GM19372 (cell line): ENCODE measurements around the gene CPNE4.

ENCODE experiments used
- ATAC-seq: cut with Tn5 transposase; IDR thresholded peaks from one replicate; pipeline ENCODE4 v1.9.1; 2021; ENCODE audit warnings: mild to moderate bottlenecking, low read depth, moderate library complexity; ENCODE audit not compliant: unreplicated experiment

Gene CPNE4

DNA sequence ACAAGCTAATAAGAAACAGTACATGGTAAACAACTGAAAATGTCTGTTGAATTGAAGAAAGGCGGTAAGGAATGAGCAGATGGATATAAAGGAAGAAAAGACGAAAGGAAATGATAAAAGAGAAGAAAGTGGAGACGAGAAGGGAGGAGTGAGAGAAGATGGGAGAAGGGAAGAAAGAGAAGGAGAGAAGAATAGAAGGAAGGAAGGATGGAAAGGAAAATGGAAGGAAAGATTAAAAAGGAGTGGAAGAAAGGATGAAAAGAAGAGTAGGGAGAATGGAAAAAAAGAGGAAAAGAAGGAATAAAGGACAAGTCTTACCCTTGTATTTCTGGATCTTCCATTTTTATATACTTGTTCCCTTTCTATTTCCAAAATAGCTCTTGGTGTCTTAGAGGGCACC, 17.7 kb downstream of the CPNE4 start:
- no peak for ATAC-seq

DNA sequence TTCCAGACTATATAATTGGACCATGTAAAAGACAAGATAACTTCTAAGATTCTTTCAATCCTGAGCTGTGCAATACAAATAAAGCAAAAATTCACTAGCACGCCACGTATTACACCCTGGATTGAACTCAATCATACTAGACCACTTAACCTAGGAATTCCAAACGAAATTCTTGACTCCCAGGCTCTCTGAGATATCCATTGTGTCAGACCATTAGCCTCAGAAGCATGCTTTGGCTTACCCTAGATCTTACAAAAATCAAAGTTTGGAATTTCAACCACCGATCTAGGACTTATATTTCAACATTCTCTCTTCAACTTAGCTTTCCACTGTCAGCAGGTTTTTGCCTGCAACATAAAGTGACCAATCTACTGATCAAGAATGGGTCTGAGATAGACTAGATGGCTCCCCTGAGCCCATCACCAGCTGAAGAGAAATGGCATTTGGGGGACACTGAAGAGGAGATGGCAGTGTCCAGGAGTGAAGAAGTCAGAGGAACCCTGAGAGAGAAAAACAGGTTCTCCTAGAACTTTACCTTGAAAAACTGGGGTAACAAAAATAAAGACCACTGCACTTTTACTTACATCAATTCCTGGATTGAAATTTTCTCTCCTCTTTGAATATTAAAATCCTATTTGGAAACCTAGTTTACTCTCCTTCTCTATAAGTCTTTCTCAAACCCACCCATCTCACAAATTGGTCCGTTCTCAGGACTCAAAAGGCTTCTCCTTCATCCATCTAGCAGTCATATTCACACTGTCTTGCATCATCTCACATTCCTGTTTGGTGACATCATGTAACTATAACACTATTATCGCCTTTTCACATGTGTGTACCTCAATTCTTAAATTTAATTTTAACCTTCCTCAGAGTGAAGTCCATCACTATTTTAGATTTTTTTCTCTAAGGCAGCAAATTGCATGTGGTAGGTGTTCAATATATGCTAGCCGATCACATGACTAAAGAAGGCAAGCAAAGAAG, 18.5 kb downstream of the CPNE4 start:
- no peak for ATAC-seq

DNA sequence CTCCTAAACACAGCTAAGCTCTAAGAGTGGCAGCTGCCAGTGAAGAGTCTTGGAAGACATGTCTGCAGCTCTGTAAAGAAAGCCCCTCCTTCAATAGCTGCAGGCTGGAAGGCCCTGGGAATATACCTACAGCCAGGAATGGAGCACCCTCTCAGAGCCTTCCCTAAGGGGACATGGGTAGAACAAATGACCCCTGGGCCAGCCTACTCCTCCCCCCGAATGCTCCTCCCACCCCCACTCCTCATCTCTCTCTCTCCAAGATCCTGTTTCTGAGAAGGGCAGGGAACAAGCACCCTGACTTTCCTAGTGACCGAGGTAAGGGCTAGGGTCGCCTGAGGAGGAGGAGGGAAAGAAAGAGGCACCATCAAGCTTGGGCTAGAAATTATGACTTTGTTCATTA, 20.7 kb downstream of the CPNE4 start:
- no peak for ATAC-seq

DNA sequence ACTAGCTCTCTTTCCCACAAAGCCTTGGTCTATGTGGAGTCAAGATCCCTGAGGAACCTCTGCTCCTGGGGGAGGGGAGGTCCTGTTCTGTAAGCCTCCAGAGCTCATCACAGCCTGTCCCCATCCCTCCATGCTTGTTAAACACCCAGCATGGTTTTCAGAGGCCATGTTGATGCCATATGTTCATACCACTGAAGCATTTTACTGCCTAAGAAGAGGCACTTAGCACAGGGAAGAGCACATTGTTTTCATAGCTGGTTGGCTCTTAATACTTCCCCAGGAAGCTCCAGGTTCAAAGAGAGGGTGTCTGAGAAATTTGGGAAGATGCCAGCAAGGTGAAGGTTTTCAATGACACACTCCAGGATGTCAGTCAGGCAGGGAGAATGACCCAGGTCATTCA, 25.6 kb downstream of the CPNE4 start:
- no peak for ATAC-seq

DNA sequence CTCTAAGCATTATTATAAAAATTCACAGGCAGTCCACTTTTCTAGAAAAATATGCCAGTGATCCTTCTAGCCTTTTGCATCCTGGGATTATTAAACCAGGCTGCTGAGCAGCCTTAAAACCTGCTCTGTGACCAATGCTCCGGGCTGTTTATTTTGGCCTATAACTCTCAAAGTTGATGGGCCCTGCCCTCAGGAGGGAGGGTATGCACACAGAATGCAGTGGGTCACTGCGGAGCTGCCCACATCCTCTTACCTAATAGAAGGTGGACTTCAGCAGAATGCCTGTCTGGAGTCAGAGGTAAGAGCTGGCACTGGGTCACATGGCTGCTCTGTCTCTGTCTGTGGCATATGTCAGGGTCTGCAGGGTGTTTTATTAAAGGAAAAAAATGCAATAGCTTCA, 26.0 kb downstream of the CPNE4 start:
- no peak for ATAC-seq

DNA sequence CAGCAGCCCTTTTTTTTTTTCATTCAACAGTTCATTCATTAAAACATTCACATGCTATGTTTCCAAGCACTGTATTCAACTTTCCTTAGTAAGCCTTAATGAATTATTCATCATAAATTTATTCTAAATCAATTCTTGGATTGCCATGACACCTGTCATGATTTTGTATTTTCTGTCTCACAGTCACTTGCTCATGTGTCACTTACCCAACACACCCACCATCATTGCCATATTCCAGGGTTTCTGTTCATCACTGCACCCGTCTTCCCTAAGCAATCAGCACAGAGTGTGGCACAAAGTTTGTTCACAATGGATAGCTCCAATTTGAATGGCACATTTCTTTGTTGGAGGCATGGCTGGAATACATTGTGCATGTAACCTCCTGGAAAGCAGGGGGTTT, 27.2 kb downstream of the CPNE4 start:
- ATAC-seq: no peak

DNA sequence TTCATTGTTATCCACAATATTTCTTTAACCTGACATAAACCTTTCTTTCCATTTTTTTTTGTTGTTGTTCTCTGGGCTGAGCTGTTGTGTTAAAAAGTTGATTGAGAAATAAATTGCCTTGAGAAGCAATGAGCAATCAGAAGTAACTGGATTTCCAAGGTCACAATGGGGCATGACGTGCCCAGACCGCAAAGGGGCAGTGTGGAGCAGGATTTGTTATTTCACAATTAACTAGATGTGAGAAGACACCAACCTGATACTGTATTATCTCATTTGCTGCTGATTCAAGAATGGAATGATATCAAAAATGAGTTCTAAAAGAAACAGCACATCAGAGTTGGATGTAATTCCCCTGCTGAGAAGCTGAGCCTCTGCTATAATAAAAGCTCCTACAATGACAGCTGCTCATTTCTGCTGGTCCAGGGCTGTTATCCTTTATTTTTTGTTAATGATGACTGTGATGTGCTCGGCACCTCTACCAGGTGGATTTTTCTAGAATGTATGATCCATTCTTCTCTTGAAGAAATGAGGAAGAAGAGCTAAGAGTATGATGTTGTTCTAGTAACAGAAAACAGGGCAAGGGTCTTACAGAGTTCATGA, 28.1 kb downstream of the CPNE4 start:
- no peak for ATAC-seq

DNA sequence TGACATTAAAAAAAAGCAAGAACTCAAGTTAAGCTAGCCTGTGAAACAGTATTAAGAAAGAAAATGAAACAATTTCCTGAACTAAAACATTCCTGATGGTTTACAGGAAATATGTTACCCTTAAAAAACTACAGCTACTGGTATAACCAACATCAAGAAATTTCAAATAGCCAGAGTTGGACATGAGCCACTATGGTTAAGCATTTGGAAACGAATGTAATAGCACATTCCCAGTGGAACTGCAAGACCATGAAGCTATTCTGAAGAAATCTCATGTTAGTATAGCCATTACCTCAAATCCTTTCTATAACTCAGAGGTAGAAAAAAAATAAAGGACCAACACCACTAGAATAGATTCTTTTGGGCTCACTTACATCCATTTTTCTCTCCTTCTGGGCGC, 30.2 kb downstream of the CPNE4 start:
- ATAC-seq: no peak

DNA sequence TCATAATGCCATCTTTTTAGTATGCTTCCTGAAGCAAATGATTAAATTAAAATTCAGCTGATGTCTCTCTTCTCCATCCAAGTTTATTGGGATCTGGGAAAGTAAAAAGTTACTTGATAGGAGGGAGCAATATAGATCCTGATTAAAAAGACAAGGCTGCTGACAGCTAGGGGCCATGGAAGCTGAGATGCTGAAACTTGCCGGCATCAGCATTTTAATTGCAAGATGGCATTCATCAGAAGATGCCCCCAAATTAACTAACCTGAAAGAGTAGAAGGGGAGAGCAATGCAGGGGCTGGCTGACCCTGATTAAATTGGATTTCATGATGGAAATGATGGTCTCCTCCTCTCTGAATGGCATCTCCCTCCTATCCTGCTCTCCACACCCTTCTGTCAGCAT, 31.1 kb downstream of the CPNE4 start:
- no peak for ATAC-seq

DNA sequence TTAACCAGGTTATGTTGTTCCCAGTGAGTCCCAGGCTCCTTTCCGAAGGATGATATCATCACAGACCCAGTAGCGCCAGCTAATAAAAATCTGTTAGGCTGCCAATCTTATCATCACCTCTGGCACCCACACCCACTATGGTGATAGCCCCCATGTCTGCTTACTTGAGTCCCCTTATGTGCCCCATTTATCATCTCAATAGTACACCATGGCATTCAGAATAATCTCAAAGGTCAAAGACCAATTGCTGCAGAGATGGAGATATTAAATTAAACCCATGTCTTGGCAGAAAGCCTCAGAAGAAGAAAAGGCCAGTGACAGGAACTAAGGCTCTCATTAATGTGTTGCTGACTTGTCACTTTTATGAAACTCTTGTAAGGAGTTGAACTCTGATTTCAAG, 32.8 kb downstream of the CPNE4 start:
- no peak for ATAC-seq

DNA sequence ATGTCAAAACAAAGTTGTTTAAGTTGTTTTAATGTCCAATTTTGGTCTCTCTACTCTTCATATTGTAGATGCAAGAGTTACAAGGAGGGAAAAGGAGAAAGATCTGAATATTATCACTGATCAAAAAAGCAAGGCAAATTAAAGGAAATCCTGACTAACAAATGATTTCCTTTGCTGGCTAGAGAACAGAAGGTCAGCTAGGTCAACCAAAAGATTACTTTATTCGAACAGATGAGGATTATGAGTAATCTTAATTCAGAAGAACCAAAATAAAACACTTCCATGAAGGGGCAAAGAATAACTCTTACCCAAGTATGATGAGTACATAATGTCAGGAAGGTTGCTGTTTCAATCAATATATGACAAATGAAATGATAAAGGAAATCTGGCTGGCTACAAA, 33.8 kb downstream of the CPNE4 start:
- ATAC-seq: no peak

DNA sequence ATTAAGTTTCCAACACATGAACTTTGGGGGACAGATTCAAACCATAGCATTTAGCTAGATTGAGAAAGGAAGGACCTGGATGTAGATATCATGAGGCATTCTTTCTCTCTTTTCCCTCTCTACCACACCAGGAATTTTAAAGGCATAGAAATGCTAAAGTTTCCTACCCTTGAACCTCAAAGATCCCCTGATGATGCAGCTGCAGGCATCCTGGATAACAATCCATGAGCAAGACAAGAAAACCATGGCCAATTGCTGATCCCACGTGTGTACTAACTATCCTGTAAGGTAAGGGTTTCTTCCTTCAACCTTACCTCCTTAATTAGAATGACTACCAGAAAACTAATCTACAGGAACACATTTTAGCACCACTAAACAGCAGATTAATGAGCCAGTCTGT, 36.8 kb downstream of the CPNE4 start:
- ATAC-seq: no peak

DNA sequence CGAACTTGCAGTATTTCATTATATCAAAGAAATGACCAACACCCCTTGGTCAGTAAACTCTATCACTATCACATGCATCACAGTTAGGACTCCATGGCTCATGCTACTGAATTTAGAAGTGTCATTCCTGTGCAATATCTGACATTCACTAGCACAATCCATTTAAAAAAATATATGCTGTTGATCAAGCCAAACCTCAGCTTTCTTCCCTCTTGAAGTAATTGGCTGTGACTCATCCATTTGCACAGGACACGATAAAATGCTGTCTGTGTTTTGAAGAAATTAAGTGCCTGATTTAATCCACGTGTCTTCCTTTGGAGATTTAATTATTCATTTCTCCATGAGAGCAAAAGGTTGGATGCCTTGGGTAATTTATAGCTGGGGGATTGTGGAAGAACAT, 38.9 kb downstream of the CPNE4 start:
- ATAC-seq: no peak

DNA sequence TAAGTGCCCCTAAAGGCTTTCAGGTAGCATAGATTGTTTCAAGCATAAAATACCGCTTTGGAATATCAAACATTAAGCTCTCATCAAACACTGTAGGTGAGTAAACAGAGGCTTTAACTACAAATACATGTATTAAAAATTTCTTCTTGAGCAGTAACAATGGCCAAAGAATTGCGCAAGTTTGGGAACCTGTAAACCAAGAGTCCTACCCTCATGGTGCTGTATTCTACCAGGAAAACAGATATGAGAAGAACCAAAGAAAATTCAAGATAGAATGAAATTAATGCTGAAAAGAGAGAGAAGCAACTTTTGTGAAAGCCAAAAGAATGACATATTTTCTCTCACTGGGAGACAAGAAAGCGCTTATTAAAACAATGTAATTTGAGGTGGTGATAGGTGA, 45.5 kb downstream of the CPNE4 start:
- no peak for ATAC-seq

DNA sequence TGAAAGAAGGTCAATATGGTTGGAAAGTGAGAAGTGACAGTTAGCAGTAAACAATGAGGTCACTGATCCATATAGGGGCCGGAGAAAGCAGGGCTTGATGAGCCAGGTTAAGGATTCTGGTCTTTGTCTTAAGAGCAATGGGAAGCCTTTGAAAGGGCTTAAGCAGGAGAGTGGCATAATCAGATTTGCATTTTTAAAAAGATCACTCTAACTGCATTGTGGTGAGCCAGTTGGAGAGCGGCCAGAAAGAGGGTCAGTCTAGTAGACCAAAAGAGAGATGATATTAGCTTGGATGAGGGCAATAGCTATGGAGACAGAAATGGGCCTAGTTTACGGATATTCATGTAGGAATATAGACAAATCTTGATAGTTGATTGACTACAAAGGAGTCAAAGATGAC, 46.6 kb downstream of the CPNE4 start:
- ATAC-seq: no peak

DNA sequence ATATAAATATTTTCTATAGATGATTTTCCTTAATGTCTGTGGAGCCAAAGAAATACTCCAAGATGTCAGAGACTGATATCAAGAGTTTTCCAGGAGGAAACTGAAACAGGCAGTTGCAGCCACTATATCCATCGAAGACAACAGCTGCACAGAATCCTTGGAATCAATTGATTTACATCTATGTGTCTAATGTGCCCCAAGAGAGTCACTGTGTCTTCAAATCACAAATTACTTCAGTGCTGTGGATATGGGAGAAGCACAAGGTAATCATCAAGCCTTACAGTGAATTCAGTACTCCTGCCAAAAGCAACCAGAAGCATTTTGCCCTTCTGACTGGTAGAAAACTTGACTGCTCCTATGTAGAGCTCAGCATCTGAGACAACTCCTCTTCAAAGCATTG, 51.1 kb downstream of the CPNE4 start:
- no peak for ATAC-seq

DNA sequence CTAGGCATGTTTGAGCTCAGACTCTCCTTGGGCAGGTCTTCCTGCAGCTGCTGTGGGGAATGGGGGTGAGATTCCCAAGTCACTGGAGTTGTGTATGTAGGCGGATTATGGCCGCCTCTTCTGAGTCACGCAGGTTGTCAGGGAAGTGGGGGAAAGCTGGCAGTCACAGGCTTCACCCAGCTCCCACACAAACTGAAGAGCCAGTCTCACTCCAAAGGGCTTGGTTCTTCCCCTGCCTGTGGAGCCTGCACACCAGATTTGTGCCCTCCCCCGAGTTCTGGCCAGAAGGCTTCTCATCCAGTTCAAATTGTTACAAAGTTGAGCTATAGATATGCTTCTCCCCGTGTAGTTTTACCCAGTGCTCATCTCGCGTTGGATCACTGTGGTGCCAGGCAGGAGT, 53.5 kb downstream of the CPNE4 start:
- no peak for ATAC-seq

DNA sequence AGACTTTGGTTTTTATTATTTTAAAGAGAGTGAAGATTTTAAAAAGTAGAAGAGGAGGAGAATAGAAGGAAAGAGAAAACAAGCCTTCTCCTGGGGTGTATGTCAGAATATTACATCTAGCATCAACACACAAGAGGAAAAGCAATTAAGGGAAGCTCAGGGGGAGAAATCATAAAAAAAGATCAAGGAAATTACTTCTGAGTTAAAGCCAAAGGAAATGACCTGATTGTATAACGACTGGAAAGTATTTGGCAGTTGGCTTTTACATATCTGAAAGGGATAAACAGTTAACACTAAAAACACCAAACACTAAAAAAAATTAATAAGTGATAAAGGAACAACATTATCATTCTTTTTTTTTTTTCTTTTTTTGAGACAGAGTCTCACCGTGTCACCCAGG, 58.4 kb downstream of the CPNE4 start:
- no peak for ATAC-seq

DNA sequence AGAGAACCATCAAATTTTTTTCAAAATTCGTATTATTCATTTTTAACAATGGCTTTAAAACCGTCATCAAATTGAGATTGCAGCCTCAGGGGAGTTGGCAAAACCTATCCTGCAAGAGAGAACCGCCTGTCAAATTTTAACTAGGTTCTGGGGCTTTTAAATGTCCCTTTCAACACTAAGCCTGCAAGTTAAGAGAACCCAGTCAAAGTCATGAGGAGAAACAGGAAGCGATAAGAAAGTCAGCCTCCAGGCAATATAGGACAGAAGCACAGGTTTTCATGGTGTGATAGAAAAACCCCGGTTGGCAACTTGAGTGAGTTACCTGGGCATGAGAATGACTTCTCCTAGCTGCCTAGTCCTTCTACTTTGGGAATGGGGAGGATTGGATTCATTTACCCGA, 59.8 kb downstream of the CPNE4 start:
- ATAC-seq: no peak

DNA sequence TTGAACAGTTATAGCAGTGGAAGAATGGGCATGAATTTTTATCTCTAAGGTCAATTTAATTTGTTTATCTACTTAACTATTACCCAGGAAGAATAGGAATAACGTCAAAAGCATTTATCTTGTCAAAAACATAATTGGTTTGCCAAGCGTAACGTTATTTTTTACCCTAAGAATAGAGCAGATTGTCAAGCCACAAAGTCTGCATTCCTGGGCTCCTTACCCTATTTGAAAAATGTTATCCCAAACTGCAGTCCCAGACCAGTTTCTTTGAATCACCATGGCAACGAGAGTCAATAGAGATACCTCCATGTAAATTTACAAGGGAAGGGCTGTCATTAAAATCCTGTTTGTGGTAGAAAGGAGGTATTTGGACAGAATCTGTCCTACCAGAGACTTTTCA, 61.1 kb downstream of the CPNE4 start:
- no peak for ATAC-seq

DNA sequence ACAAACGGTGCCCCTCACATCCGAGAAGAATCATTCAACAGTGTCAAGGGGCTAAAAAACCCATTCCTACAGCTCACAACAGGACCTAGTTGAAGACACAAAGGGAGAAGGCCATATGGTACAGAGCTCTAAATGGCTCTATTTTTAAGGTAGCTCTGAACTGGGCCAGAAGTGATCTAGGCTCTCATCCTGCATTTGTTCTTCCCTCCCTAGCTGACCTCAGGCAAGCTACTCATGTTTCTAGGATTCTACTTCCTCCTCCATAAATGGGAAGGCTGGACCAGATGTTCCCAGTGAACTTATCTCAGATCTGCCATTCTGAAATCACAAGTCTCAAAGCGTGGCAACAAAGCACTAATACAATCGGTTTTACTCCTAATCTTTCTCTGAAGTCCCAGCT, 62.3 kb downstream of the CPNE4 start:
- ATAC-seq: no peak

DNA sequence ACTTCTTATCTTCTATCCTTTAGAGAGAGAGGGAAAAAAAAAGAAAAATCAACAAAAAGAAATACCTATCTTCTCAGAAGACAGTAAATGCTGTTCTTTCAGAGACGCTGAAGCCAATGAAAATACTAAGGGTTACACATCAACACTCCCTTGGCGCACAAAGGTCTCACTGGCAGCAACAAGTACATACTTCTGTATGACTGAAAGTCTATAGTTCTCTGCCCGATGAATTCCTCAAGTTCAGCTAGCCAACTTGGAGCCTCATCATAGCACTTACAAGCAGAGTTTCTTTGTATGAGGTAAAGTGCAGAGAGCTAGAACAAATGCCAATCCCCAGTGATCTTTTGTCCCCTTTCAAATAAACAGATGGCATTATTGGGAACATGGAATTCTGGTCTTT, 62.7 kb downstream of the CPNE4 start:
- no peak for ATAC-seq
